ENCODE results near the gene NPAP1. TPM values are rescaled to one million over a fixed set of nuclear protein-coding genes. Genes with fewer than 3 reads are reported as not detected.

NPAP1 gene
- total RNA-seq, 1 experiment from 2014 or later: not detected

DNA sequence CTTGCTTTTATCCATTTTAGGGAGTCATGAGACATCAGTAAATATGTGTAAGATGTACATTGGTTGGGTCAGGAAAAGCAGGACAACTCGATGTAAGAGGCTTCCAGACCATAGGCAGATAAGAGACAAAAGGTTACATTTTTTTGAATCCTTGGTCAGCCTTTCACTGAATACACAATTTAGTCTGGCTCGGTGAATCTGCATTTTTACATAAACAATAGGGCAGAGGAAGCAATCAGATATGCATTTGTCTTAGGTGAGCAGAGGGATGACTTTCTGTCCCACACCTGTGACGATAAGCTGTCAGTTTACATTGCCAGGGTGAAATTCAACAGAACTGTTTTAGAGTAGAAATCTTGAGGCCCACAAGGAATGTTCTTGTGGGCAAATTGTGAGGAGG lies 20.6 kb downstream of the NPAP1 start:
- Mint-ChIP-seq H3K4me3 (ENCODE audit: unreplicated experiment) (no peak overlapping the region), H3K9me3 (ENCODE audit: unreplicated experiment) (peaks cover 5% of the 10 kb centered on the region), H3K36me3 (ENCODE audit: insufficient read depth, unreplicated experiment) (no peaks in the 10 kb centered on the region), H3K27ac (ENCODE audit: low read depth, unreplicated experiment) (no peak overlapping the region), H3K4me1 (ENCODE audit: insufficient read depth, unreplicated experiment) (no peaks in the 10 kb centered on the region), H3K27me3 (ENCODE audit: insufficient read depth, unreplicated experiment) (no peaks in the 10 kb centered on the region)
- intact Hi-C loops (cut with micrococcal nuclease): no loop called here
- ChIA-PET POLR2A (interaction anchor here (1.4 kb wide), 1 partner anchor 16 kb away, joined by 3 read pairs; no protein-coding TSS in a partner anchor), CTCF (interaction anchor here (1.0 kb wide), 1 partner anchor 16 kb away, joined by 3 read pairs; no protein-coding TSS in a partner anchor)
- TF ChIP-seq, protein P1, sequence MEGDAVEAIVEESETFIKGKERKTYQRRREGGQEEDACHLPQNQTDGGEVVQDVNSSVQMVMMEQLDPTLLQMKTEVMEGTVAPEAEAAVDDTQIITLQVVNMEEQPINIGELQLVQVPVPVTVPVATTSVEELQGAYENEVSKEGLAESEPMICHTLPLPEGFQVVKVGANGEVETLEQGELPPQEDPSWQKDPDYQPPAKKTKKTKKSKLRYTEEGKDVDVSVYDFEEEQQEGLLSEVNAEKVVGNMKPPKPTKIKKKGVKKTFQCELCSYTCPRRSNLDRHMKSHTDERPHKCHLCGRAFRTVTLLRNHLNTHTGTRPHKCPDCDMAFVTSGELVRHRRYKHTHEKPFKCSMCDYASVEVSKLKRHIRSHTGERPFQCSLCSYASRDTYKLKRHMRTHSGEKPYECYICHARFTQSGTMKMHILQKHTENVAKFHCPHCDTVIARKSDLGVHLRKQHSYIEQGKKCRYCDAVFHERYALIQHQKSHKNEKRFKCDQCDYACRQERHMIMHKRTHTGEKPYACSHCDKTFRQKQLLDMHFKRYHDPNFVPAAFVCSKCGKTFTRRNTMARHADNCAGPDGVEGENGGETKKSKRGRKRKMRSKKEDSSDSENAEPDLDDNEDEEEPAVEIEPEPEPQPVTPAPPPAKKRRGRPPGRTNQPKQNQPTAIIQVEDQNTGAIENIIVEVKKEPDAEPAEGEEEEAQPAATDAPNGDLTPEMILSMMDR (IDR thresholded peaks at IDR 0.05; ENCODE audit: unreplicated experiment): no peak
- BruUV-seq (replicated peaks): no TSS peak
- no peak for DNase-seq (ENCODE audit: unreplicated experiment)

DNA sequence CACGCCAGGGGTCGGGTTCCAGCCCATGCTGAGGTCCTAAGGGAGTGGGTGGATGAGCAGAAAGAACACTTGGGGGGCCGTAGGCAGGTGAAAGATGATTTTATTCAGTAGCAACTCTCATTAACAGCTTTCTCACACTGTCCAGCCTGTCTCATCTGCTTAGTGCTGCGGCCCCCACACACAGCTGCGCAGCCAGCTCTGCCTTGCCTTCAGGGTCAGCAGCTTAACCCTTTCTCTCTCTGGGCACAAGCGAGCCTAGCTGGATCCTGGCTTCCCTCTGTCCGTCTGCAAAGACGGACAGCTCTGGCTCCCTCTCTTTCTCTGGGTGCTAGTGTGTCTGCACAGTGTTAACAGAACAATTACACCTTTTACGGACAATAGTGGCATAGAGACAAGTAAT lies 21.3 kb downstream of the NPAP1 start:
- no TSS peak for BruUV-seq (replicated peaks)
- Mint-ChIP-seq H3K27me3 (ENCODE audit: insufficient read depth, unreplicated experiment) (no peaks in the 10 kb centered on the region), H3K36me3 (ENCODE audit: insufficient read depth, unreplicated experiment) (no peaks in the 10 kb centered on the region), H3K9me3 (ENCODE audit: unreplicated experiment) (peaks cover 5% of the 10 kb centered on the region), H3K4me1 (ENCODE audit: insufficient read depth, unreplicated experiment) (no peaks in the 10 kb centered on the region), H3K27ac (ENCODE audit: low read depth, unreplicated experiment) (no peak overlapping the region), H3K4me3 (ENCODE audit: unreplicated experiment) (no peak overlapping the region)
- POLR2A ChIA-PET: interaction anchor here (1.4 kb wide), 1 partner anchor 16 kb away, joined by 3 read pairs; no protein-coding TSS in a partner anchor
- intact Hi-C loops (cut with micrococcal nuclease): no loop called here
- TF ChIP-seq, protein P1 (IDR thresholded peaks at IDR 0.05; ENCODE audit: unreplicated experiment): no peak
- CTCF ChIA-PET: no interaction called here
- no peak for DNase-seq (ENCODE audit: unreplicated experiment)

DNA sequence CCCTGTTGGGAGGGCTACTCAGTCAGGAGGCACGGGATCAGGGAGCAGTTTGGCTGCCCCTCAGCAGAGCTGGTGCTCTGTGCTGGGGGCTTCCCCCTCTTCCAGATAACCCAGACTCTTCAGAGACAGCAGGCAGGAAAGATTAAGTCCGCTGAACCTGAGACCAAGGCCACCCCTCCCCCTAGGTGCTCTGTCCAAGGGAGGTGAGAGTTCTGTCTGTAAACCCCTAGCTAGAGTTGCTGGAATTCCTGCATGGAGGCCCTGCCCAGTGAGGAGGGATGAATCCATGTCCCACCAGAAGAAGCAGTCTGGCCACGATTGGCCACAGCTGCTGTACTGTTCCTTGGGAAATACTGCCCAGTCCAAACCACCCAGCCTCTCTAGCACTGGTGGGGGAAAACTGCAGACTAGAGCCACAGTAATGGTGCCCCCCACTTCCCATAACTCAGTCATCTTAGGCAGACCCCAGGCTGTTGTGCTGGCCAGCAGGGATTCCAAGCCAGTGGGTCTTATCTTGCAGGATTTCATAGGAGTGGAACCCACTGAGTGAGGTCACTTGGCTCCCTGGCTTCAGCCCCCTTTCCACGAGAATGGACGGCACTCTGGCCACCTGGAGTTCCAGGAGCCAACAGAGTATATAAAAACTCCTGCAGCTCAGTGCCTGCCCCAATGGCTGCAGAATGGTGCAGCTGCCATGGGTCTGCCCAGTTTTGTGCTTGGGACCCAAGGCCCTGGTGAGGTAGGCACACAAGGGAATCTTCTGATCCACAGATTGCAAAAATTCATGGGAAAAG lies 42.9 kb downstream of the NPAP1 start:
- TF ChIP-seq, protein P1 (IDR thresholded peaks at IDR 0.05; ENCODE audit: unreplicated experiment): no peak
- POLR2A ChIA-PET: no interaction called here
- DNase-seq (ENCODE audit: unreplicated experiment): no peak
- Mint-ChIP-seq H3K4me1 (ENCODE audit: insufficient read depth, unreplicated experiment) (no peaks in the 10 kb centered on the region), H3K27me3 (ENCODE audit: insufficient read depth, unreplicated experiment) (no peaks in the 10 kb centered on the region), H3K4me3 (ENCODE audit: unreplicated experiment) (no peak overlapping the region), H3K9me3 (ENCODE audit: unreplicated experiment) (peaks cover 41% of the 10 kb centered on the region), H3K27ac (ENCODE audit: low read depth, unreplicated experiment) (no peak overlapping the region), H3K36me3 (ENCODE audit: insufficient read depth, unreplicated experiment) (no peaks in the 10 kb centered on the region)
- BruUV-seq (replicated peaks): no TSS peak
- intact Hi-C loops (cut with micrococcal nuclease): no loop called here
- CTCF ChIA-PET: interaction anchor here (0.6 kb wide), 1 partner anchor 675 kb away, joined by 4 read pairs; no protein-coding TSS in a partner anchor

DNA sequence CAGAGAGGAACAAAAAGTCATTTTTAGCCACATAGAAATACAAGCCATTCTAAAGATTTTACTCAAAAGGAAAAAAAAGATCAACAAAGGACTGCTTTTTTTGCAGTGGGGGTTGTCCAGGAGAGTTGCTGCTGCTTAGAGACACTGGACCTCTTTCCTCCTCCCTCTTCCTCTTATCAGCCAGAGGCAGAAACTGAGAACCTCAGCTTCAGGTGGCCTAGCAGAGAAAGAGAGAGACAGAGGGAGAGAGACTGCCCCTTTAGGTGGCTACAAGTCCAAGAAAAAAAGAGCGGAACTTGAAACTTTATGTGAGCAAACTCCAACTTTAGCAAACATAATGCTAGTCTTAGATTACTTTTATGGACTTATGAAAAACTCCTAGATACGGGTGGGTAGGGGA lies 54.2 kb downstream of the NPAP1 start:
- no peak overlapping the region for H3K4me3 Mint-ChIP-seq (ENCODE audit: unreplicated experiment)
- ChIA-PET CTCF (no interaction called here), POLR2A (no interaction called here)
- H3K36me3 Mint-ChIP-seq (ENCODE audit: insufficient read depth, unreplicated experiment): no peaks in the 10 kb centered on the region
- H3K27me3 Mint-ChIP-seq (ENCODE audit: insufficient read depth, unreplicated experiment): no peaks in the 10 kb centered on the region
- intact Hi-C loops (cut with micrococcal nuclease): no loop called here
- BruUV-seq (replicated peaks): no TSS peak
- no peak overlapping the region for H3K27ac Mint-ChIP-seq (ENCODE audit: low read depth, unreplicated experiment)
- DNase-seq (ENCODE audit: unreplicated experiment): no peak
- H3K4me1 Mint-ChIP-seq (ENCODE audit: insufficient read depth, unreplicated experiment): no peaks in the 10 kb centered on the region
- H3K9me3 Mint-ChIP-seq (ENCODE audit: unreplicated experiment): peaks cover 14% of the 10 kb centered on the region
- TF ChIP-seq, protein P1 (IDR thresholded peaks at IDR 0.05; ENCODE audit: unreplicated experiment): no peak

Measured in MCF 10A (cell line).